Gastroesophageal sphincter (tissue), 3 donors: ENCODE measurements around the gene CHRNA4.

Experiments
- EP300 ChIP-seq: sonication (generic); formaldehyde crosslinking; IDR thresholded peaks from one replicate; pipeline ENCODE4 v1.6.1; 2017; ENCODE audit warnings: antibody characterized with exemption, mild to moderate bottlenecking
- POLR2A ChIP-seq, 2 donors: fragments of 450-650 bp; IDR thresholded peaks; one replicate each; pipeline ENCODE4 v1.6.1; 2017; ENCODE audit warnings: antibody characterized with exemption in 2 of 2, mild to moderate bottlenecking in 2 of 2, moderate library complexity in 1 of 2
- POLR2AphosphoS5 ChIP-seq: sonication (generic); formaldehyde crosslinking; IDR thresholded peaks from one replicate; pipeline ENCODE4 v1.6.1; 2017; ENCODE audit warnings: antibody characterized with exemption
- TF ChIP-seq, protein P1 (sequence below), 4 experiments: fragments of 200-600 bp in 2 of 4; fragments of 450-650 bp in 2 of 4; sonication (generic) in 1 of 4; IDR thresholded peaks; one replicate each; pipeline ENCODE4 v1.5.1; 2017 to 2019; ENCODE audit warnings: antibody characterized with exemption in 4 of 4, mild to moderate bottlenecking in 2 of 4, moderate library complexity in 2 of 4

DNA sequence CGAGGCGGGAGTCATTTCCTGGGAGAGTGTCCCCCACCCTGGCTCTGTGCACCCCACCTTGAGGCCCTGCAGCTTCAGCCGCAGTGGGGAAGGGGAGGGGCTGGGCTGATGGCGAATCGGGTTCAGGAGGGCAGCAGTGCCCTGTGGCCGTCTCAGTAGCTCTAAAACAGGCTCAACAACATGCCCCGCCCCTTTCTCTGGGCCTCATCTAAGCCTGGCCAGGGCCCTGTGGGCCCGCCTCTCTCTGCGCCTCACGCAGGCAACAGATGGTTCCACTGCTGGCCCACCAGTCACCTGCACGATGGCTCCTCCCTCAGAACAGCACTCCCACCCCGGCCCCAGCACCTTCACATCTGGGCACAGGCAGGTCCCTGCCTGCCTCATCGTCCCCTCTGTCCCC lies 30.2 kb downstream of the CHRNA4 start:
- TF ChIP-seq, protein P1, sequence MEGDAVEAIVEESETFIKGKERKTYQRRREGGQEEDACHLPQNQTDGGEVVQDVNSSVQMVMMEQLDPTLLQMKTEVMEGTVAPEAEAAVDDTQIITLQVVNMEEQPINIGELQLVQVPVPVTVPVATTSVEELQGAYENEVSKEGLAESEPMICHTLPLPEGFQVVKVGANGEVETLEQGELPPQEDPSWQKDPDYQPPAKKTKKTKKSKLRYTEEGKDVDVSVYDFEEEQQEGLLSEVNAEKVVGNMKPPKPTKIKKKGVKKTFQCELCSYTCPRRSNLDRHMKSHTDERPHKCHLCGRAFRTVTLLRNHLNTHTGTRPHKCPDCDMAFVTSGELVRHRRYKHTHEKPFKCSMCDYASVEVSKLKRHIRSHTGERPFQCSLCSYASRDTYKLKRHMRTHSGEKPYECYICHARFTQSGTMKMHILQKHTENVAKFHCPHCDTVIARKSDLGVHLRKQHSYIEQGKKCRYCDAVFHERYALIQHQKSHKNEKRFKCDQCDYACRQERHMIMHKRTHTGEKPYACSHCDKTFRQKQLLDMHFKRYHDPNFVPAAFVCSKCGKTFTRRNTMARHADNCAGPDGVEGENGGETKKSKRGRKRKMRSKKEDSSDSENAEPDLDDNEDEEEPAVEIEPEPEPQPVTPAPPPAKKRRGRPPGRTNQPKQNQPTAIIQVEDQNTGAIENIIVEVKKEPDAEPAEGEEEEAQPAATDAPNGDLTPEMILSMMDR (IDR thresholded peaks at IDR 0.05): no peak
- TF ChIP-seq POLR2A (IDR thresholded peaks at IDR 0.05) (no peak), EP300 (no peak), POLR2AphosphoS5 (no peak)
